Astrocyte (in vitro differentiated cells and primary cell): ENCODE measurements around the gene MRTFA.

Source experiments
- CTCF ChIP-seq: IDR thresholded peaks from 2 replicates; pipeline ENCODE4 v1.5.1; 2011; ENCODE audit warnings: low read depth, mild to moderate bottlenecking, inconsistent platforms, low read length, moderate library complexity; ENCODE audit not compliant: insufficient read depth
- EZH2 ChIP-seq: IDR thresholded peaks from 2 replicates; pipeline ENCODE4 v1.6.1; 2012; ENCODE audit warnings: mild to moderate bottlenecking, low read length, inconsistent platforms; ENCODE audit not compliant: insufficient read depth

- TF ChIP-seq EZH2: no peak
- no peak for TF ChIP-seq CTCF
These were observed 214.6 kb downstream of the MRTFA start for GRCh38 chr22:40421941-40422340.
